Transverse colon (tissue), 4 donors: ENCODE results near the gene RER1. TPM values are rescaled to one million over a fixed set of nuclear protein-coding genes. Genes with fewer than 3 reads are reported as not detected.

ENCODE experiments used
- DNase-seq: peaks from one replicate; pipeline ENCODE4 v3.0.0-alpha.2; 2019
- H3K27ac ChIP-seq, 4 donors: fragments of 200-600 bp; sonication (generic); 2 replicates each; pipeline ENCODE4 v1.5.1; 2016 to 2018; ENCODE audit warnings: inconsistent platforms in 4 of 4
- H3K27me3 ChIP-seq: fragments of 200-600 bp; sonication (generic); 2 replicates; pipeline ENCODE4 v1.5.1; 2017; ENCODE audit warnings: inconsistent platforms
- H3K36me3 ChIP-seq, 4 donors: fragments of 200-600 bp; sonication (generic); 2 replicates each; pipeline ENCODE4 v1.5.1; 2017 to 2019; ENCODE audit warnings: inconsistent platforms in 4 of 4
- H3K4me1 ChIP-seq, 4 donors: fragments of 200-600 bp; sonication (generic); 2 replicates each; pipeline ENCODE4 v1.5.1; 2017 to 2020; ENCODE audit warnings: inconsistent platforms in 4 of 4
- H3K4me3 ChIP-seq, 4 donors: fragments of 200-600 bp; sonication (generic); 1 replicate in 1 of 4; 2 replicates in 3 of 4; pipeline versions ENCODE4 v1.5.1 to v1.6.1; 2017 to 2019; ENCODE audit warnings: inconsistent platforms in 4 of 4
- H3K9me3 ChIP-seq, 2 donors: fragments of 200-600 bp; sonication (generic); 2 replicates each; pipeline ENCODE4 v1.5.1; 2017 to 2019; ENCODE audit warnings: inconsistent platforms in 2 of 2
- CTCF ChIP-seq, 5 experiments: fragments of 200-600 bp in 3 of 5; fragments of 450-650 bp in 2 of 5; sonication (generic) in 3 of 5; IDR thresholded peaks; 1 replicate in 2 of 5; 2 replicates in 3 of 5; pipeline ENCODE4 v1.5.1; 2016 to 2017; ENCODE audit warnings: antibody characterized with exemption in 5 of 5, inconsistent platforms in 3 of 5, mild to moderate bottlenecking in 2 of 5, moderate library complexity in 1 of 5
- EP300 ChIP-seq: sonication (generic); formaldehyde crosslinking; IDR thresholded peaks from one replicate; pipeline ENCODE4 v1.6.1; 2017; ENCODE audit warnings: antibody characterized with exemption, low read depth
- POLR2A ChIP-seq: fragments of 450-650 bp; IDR thresholded peaks from one replicate; pipeline ENCODE4 v1.6.1; 2016; ENCODE audit warnings: antibody characterized with exemption, mild to moderate bottlenecking, moderate library complexity
- POLR2AphosphoS5 ChIP-seq, 3 donors: sonication (generic); formaldehyde crosslinking; IDR thresholded peaks; one replicate each; pipeline ENCODE4 v1.6.1; 2016; ENCODE audit warnings: antibody characterized with exemption in 3 of 3
- WGBS, 2 donors: methylation state at CpG; one replicate each; pipeline ENCODE4 v1.1.5; 2018; ENCODE audit warnings: low coverage in 1 of 2; 5-methylcytosine and 5-hydroxymethylcytosine counted together
- in situ Hi-C, 4 donors: fragments of 200-750 bp; cut with MboI; loops; one replicate each; pipeline versions ENCODE4 v1.15.0 to v1.15.1; 2017; ENCODE audit warnings: low sequenced_read_pairs in 3 of 4, low pct_ligation_motif_present in 1 of 4, low pct_unique_long_range_greater_than_20kb in 1 of 4
- intact Hi-C: fragments of 100-400 bp; cut with DNase I; formaldehyde crosslinking; loops from one replicate; pipeline ENCODE4 v1.15.1; 2023; ENCODE audit warnings: low total_unique reads
- total RNA-seq, 4 donors: library from RNA; depleted of rRNA; stranded (reverse); fragments of >200 nt; gene quantifications; one replicate each; pipeline ENCODE4 v1.1.0, GENCODE V29; 2016

The RER1 gene
- total RNA-seq, 4 donors from 2014 or later = 36.2 to 129 (median 111) TPM

DNA sequence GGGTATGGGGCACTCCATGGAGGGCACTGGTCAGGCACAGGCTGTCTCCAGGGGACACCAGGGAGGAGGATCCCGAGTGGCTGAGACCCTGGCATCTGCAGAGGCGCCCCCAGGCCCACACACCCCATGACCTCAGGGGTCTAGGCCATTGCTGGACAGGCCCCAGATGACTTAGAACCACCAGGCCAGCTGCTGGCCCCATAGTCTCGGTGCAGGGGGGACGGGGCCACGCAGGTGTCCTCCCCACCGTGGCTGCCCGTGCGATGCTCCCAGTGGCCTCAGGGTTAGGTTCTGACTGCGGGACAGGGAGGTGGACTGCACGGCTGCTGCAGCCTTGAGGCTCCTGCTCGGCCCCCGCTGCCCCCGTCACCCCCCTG lies 44.2 kb upstream of the RER1 start:
- DNase-seq = no peak
- Histone ChIP-seq H3K4me1 (no peaks in the 10 kb centered on the region), H3K4me3 (no peak overlapping the region), H3K27me3 (no peaks in the 10 kb centered on the region), H3K27ac (no peak overlapping the region), H3K9me3 (no peaks in the 10 kb centered on the region), H3K36me3 (no peaks in the 10 kb centered on the region)
- TF ChIP-seq CTCF (IDR thresholded peaks at IDR 0.05) (no peak), POLR2AphosphoS5 (IDR thresholded peaks at IDR 0.05) (no peak), EP300 (no peak), POLR2A (no peak)
- WGBS, 2 donors = 89% methylated on average over 12 of the region's 13 CpGs; no CpG with 5 or more reads in 1 of the 2 donors
- in situ Hi-C loops (no loop called here), intact Hi-C loops (no loop called here)

DNA sequence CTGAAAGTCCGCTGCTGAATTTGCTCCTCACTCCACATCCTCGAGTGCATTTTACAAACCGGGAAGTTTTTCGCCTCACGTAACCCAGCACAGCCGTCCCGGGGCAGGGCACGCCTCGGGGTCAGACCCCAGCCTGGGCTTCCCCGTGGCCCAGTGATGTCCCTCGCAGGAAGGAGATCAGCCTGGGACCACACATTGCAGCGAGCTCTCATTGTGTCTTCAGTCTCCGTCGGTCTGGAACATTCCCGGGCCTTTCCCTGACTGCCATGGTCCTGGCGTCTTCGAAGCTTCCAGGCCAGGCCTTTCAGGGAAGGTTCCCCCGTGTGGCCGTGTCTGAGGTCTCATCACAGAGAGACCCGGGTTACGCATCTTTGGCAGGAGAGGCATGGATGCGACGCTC lies 43.7 kb upstream of the RER1 start:
- DNase-seq = no peak
- TF ChIP-seq CTCF (IDR thresholded peaks at IDR 0.05) (no peak), EP300 (no peak), POLR2AphosphoS5 (IDR thresholded peaks at IDR 0.05) (no peak), POLR2A (no peak)
- Histone ChIP-seq H3K27me3 (no peaks in the 10 kb centered on the region), H3K36me3 (no peaks in the 10 kb centered on the region), H3K27ac (no peak overlapping the region), H3K4me1 (no peaks in the 10 kb centered on the region), H3K4me3 (no peak overlapping the region), H3K9me3 (no peaks in the 10 kb centered on the region)
- WGBS, 2 donors = 95% methylated on average over 23 of the region's 23 CpGs; no CpG with 5 or more reads in 1 of the 2 donors
- intact Hi-C loops = no loop called here
- in situ Hi-C loops = no loop called here

DNA sequence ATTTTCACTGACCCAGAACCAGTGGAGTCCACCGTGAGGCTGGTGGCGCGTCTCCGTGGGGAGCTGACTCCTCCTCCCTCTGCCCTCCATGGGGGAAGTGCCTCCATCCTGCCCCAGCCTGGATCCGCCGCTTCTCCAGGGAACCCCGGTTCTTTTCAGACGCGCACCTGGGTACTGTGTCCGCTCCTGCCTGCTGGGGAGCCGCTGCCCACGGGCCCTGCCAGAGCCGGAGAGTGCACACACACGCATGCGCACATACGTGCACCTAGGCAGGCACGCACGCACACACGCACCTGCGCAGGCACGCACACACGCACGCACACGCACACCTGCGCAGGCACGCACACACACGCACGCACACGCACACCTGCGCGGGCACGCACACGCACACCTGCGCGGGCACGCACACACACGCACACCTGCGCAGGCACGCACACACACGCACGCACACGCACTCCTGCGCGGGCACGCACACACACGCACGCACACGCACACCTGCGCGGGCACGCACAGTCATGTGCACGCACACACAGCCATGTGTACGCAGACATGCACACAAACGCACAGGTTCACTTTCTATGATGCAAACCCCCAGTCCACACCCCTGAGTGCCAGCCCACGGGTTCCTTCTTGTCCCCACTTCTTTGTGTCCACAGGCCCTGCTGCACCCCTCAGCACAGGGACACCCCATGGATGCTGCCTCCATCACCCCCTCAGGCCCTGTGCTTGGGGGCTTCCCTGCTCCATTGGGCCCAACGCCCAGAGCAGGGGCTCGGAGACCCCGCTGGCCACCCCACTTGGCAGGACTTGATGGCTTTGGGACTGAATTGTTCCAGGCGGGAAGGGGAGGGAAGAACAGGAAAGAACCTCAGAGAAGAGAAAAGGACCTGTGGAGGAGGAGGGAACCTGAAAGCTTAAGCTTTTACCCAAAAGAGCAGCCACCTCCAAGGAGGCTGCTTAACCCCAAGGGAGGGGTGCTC lies 43.0 kb upstream of the RER1 start:
- intact Hi-C loops (no loop called here), in situ Hi-C loops (no loop called here)
- DNase-seq = no peak
- H3K4me1 ChIP-seq = no peaks in the 10 kb centered on the region
- TF ChIP-seq CTCF (IDR thresholded peaks at IDR 0.05) (no peak), POLR2AphosphoS5 (IDR thresholded peaks at IDR 0.05) (no peak), POLR2A (no peak), EP300 (no peak)
- H3K4me3 ChIP-seq = no peak overlapping the region
- no peaks in the 10 kb centered on the region for H3K27me3 ChIP-seq
- 93% methylated on average over 59 of the region's 59 CpGs; no CpG with 5 or more reads in 1 of the 2 donors for WGBS, 2 donors
- H3K9me3 ChIP-seq = no peaks in the 10 kb centered on the region
- H3K36me3 ChIP-seq = no peaks in the 10 kb centered on the region
- H3K27ac ChIP-seq = no peak overlapping the region

DNA sequence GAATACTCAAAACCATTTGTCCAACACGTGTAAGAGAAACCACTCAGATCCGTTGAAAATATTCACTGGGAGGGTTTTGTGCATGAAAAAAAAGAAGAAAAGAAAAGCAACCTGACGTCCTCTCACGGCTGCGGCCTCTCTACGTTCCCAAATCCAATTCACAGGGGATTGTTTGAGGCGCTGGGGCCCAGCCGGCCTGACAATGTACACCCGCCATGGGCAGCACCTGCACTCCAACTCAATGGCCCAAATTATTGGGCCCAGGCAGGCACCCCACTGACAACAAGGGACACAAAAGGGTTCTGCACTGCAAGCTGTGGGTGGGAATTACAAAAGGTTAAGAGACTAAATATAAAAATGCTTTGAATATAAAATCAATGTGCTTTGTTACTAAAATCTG lies 41.8 kb upstream of the RER1 start:
- Histone ChIP-seq H3K27me3 (no peaks in the 10 kb centered on the region), H3K4me3 (no peak overlapping the region), H3K27ac (no peak overlapping the region), H3K4me1 (no peaks in the 10 kb centered on the region), H3K36me3 (no peaks in the 10 kb centered on the region), H3K9me3 (no peaks in the 10 kb centered on the region)
- intact Hi-C loops (no loop called here), in situ Hi-C loops (no loop called here)
- WGBS, 2 donors = 85 to 87% methylated on average over 9 of the region's 9 CpGs
- no peak for DNase-seq
- TF ChIP-seq POLR2AphosphoS5 (IDR thresholded peaks at IDR 0.05) (no peak), POLR2A (no peak), CTCF (IDR thresholded peaks at IDR 0.05) (no peak), EP300 (no peak)
